Measurements from ENCODE around the gene ABCA3. TPM values are rescaled to one million over a fixed set of nuclear protein-coding genes. Genes with fewer than 3 reads are reported as not detected.

Gene ABCA3
- total RNA-seq, 2 experiments from 2014 or later: 2.9 to 3.6 TPM

DNA sequence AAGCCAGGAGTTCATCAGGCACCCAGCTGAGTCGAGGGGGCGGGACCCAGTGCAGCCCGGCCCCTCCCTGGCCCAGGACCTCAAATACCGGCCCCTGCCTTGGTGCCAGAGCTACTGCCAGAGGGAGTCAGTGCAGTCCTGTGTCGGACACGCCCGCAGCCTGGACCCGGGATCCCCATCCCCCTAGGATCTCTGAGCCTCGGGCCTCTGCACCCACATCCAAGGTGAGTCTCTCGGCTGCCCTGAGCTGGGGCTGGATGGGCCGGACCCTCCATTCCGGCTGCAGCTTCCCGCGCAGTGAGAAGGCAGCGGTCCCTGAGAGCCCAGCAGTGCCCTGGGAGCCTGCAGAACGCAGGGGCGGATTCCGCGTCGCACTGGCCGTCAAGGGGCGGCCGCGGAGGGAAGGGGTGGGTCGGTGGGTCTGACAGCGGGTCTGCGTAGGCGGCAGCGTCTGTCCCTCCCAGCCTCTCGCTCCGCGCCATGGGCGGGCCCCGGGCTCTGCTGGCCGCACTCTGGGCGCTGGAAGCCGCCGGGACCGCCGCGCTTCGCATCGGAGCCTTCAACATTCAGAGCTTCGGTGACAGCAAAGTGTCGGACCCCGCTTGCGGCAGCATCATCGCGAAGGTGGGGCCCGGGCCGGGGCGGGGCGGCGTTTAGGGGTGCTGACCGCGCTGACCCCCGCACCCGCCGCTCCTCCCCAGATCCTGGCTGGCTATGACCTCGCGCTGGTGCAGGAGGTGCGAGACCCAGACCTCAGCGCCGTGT lies 104.0 kb downstream of the ABCA3 start, which contains the start of gene DNASE1L2:
TSS of gene DNASE1L2 (plus strand) at position 108 of the 765 bp plus-strand sequence. CDS start at position 481, 373 bp downstream.
- ChIA-PET CTCF (interaction anchor here (0.8 kb wide), 1 partner anchor 192 kb away, joined by 3 read pairs; no protein-coding TSS in a partner anchor), POLR2A (interaction anchor here (0.8 to 3.5 kb wide), 6 partner anchors 10 to 81 kb away, joined by 3 to 16 read pairs (median 4); partner anchors contain the start of genes ECI1 and TRAF7)
- H3K27me3 Mint-ChIP-seq: no peaks in the 10 kb centered on the region
- no peak within 1 kb of the TSS for H3K27ac Mint-ChIP-seq
- TF ChIP-seq, protein P1, sequence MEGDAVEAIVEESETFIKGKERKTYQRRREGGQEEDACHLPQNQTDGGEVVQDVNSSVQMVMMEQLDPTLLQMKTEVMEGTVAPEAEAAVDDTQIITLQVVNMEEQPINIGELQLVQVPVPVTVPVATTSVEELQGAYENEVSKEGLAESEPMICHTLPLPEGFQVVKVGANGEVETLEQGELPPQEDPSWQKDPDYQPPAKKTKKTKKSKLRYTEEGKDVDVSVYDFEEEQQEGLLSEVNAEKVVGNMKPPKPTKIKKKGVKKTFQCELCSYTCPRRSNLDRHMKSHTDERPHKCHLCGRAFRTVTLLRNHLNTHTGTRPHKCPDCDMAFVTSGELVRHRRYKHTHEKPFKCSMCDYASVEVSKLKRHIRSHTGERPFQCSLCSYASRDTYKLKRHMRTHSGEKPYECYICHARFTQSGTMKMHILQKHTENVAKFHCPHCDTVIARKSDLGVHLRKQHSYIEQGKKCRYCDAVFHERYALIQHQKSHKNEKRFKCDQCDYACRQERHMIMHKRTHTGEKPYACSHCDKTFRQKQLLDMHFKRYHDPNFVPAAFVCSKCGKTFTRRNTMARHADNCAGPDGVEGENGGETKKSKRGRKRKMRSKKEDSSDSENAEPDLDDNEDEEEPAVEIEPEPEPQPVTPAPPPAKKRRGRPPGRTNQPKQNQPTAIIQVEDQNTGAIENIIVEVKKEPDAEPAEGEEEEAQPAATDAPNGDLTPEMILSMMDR (IDR thresholded peaks at IDR 0.05): no peak
- ATAC-seq (peak; percentile 17), DNase-seq (no peak)
- peaks cover 2% of the 10 kb centered on the region for H3K4me1 Mint-ChIP-seq (ENCODE audit: low read depth)
- peaks cover 22% of the 10 kb centered on the region for H3K36me3 Mint-ChIP-seq (ENCODE audit: low read depth)
- H3K9me3 Mint-ChIP-seq: no peaks in the 10 kb centered on the region
- no peak within 1 kb of the TSS for H3K4me3 Mint-ChIP-seq
- intact Hi-C loops (cut with micrococcal nuclease): no loop called here

DNA sequence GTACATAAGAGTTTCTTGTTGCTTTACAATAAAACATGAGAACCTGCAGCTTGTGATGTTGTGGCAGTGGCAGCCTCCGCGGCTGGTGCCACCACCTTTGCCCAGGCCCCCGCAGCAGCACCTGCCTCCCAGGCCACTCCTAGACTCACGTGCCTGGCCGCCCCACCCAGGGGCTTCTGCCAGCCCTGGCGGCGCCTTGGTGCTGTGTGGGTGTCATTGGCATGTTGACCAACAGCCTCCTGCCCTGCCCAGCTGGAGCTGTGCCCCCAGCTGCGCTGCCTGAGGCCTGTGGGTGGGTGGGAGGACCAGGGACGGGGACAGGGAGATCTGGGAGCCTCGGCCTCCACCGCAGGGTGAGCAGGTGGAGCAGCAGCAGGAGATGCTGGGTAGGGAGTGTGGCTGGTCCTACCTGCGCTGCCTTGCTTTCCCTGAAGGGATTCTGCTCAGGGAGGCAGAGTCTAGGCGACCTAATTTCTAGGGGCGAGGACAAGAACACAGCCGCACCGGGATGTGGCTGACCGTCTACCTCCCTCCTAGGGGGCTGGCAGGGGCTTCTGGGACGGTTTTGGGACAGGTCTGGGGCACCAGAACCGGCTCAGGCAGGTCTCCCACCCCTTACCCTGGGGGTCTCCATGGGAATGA lies 104.7 kb downstream of the ABCA3 start:
- H3K27me3 Mint-ChIP-seq: no peaks in the 10 kb centered on the region
- H3K4me3 Mint-ChIP-seq: no peak overlapping the region
- peaks cover 23% of the 10 kb centered on the region for H3K36me3 Mint-ChIP-seq (ENCODE audit: low read depth)
- intact Hi-C loops (cut with micrococcal nuclease): no loop called here
- ChIA-PET CTCF (interaction anchor here (0.8 kb wide), 1 partner anchor 193 kb away, joined by 3 read pairs; no protein-coding TSS in a partner anchor), POLR2A (interaction anchor here (1.0 to 3.5 kb wide), 5 partner anchors 9 to 81 kb away, joined by 3 to 16 read pairs (median 4); partner anchors contain the start of genes ECI1 and TRAF7)
- TF ChIP-seq, protein P1 (IDR thresholded peaks at IDR 0.05): no peak
- peaks cover 2% of the 10 kb centered on the region for H3K4me1 Mint-ChIP-seq (ENCODE audit: low read depth)
- ATAC-seq (no peak), DNase-seq (no peak)
- H3K27ac Mint-ChIP-seq: no peak overlapping the region
- H3K9me3 Mint-ChIP-seq: no peaks in the 10 kb centered on the region

DNA sequence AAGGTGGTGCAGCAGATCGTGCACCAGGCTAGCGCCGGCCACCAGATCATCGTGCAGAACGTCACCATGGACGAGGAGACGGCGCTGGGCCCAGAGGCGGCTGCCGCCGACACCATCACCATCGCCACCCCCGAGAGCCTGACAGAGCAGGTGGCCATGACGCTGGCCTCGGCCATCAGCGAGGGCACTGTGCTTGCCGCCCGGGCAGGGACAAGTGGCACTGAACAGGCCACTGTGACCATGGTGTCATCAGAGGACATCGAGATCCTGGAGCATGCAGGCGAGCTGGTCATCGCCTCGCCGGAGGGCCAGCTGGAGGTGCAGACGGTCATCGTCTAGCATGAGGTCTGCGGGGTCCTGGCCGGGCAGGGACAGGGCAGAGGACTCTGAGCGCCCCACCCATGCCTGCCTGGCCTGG lies 105.3 kb downstream of the ABCA3 start:
- ChIA-PET CTCF (no interaction called here), POLR2A (interaction anchor here (2.7 to 3.5 kb wide), 2 partner anchors 9 to 16 kb away, joined by 9 to 16 read pairs; partner anchors contain the start of gene ECI1)
- TF ChIP-seq, protein P1 (IDR thresholded peaks at IDR 0.05): no peak
- Mint-ChIP-seq H3K9me3 (no peaks in the 10 kb centered on the region), H3K36me3 (ENCODE audit: low read depth) (peaks cover 24% of the 10 kb centered on the region), H3K4me1 (ENCODE audit: low read depth) (peaks cover 2% of the 10 kb centered on the region), H3K4me3 (no peak overlapping the region), H3K27me3 (no peaks in the 10 kb centered on the region), H3K27ac (no peak overlapping the region)
- DNase-seq (no peak), ATAC-seq (no peak)
- intact Hi-C loops (cut with micrococcal nuclease): no loop called here

DNA sequence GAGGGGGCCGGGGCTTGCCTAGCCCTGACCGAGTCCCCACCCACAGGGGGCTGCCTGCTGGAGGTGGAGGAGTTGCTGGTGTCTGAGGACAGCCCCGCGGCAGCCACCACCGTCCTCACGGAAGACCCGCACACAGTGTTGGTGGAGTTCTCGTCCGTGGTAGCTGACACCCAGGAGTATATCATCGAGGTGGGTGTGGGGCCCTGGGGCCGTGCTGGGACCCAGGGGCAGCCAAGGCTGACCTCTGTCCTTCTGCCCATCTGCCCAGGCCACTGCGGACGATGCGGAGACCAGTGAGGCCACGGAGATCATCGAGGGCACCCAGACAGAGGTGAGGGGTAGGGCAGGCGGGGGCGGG lies 105.7 kb downstream of the ABCA3 start:
- no peak for ATAC-seq
- ChIA-PET CTCF (no interaction called here), POLR2A (interaction anchor here (2.7 to 3.5 kb wide), 2 partner anchors 8 to 17 kb away, joined by 9 to 16 read pairs; partner anchors contain the start of gene ECI1)
- H3K4me3 Mint-ChIP-seq: no peak overlapping the region
- H3K27ac Mint-ChIP-seq: no peak overlapping the region
- no peak for DNase-seq
- H3K36me3 Mint-ChIP-seq (ENCODE audit: low read depth): peaks cover 26% of the 10 kb centered on the region
- TF ChIP-seq, protein P1 (IDR thresholded peaks at IDR 0.05): no peak
- H3K4me1 Mint-ChIP-seq (ENCODE audit: low read depth): peaks cover 2% of the 10 kb centered on the region
- H3K9me3 Mint-ChIP-seq: no peaks in the 10 kb centered on the region
- intact Hi-C loops (cut with micrococcal nuclease): no loop called here
- H3K27me3 Mint-ChIP-seq: no peaks in the 10 kb centered on the region
